ENCODE measurements around the gene DNTTIP2.

Gene DNTTIP2

DNA sequence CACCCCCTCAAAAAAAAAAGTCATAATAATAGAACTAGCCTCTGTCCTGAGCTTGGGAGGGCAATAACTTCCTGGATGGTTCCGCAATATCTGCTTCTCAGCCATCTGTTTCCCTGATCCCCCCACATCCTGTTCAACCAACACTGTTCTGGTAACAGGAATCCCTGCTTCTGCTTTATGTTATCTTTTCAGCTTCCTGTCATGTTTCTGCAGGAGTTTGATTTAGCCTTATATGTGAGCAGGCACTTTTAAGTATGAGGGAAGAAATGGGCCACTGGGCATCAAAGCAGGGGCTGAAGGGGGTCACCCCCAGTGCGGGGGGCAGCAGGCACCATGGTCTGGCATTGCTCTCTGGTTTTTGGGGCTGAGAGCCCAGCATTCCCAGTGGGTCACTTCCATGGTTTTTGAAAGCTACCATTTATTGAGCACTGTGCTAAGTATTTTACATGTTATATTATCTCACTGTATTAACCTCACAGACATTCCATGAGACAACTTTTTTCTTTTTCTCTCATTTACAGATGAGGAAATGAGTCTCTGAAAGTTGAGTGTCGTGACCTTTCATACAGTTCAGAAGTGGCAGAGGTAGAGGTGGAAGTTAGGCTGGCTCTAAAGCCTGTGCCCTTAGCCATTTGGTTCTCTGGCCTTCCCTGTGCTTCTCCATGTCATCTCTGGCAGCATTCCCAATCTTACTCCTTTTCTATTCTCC, 61.9 kb downstream of the DNTTIP2 start:
- in situ Hi-C loops (cut with MboI; ENCODE audit: low sequenced_read_pairs) = loop anchor here (10.0 to 25.0 kb wide), 2 partner anchors 182 to 380 kb away; partner anchors contain the start of gene FNBP1L

Measured in HL-60/S4 treated with phorbol 12-myristate 13-acetate at 8.2 ng/mL for 4 days and 3 days (cell line).